ENCODE measurements around the gene DISC1. TPM values are rescaled to one million over a fixed set of nuclear protein-coding genes. Genes with fewer than 3 reads are reported as not detected.

The DISC1 gene
- total and polyA plus RNA-seq, 2 experiments from 2014 or later: 2.1 to 6.5 TPM

DNA sequence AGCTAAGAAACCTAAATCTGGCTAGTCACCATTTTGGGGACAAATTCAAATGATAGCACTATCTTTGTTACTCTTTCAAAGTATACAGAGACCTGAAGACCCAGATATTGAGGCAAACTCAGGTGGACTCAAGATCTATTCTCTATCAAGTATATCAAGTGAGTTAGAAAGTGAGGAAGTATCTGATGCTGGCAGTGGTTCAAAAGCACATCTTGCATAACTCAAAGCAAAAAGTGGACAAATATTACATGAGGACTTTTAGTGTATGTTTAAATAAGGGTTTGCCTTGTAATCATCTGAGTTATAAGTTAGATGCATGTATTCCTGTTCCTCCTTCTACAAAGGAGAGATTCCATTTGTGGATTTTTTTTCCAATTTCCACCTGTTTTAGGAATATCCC lies 338.4 kb downstream of the DISC1 start:
- Mint-ChIP-seq H3K4me1 (peaks cover 5% of the 10 kb centered on the region), H3K27me3 (ENCODE audit: insufficient read depth, low read depth, poor library complexity) (peaks cover 6% of the 10 kb centered on the region), H3K27ac (no peak overlapping the region), H3K4me3 (no peak overlapping the region), H3K36me3 (ENCODE audit: low read depth) (no peaks in the 10 kb centered on the region), H3K9me3 (no peaks in the 10 kb centered on the region)
- Histone ChIP-seq H3K27me3 (ENCODE audit: insufficient read depth) (no peaks in the 10 kb centered on the region), H4K20me1 (replicated peaks; ENCODE audit: insufficient read depth) (no peaks in the 10 kb centered on the region), H3K4me3 (no peak overlapping the region), H3F3A (replicated peaks; ENCODE audit: low read depth) (no peaks in the 10 kb centered on the region), H3K79me2 (replicated peaks; ENCODE audit: insufficient read depth) (no peaks in the 10 kb centered on the region), H3K4me2 (no peak overlapping the region), H3K36me3 (ENCODE audit: insufficient read depth) (no peaks in the 10 kb centered on the region), H2AFZ (no peak overlapping the region), H3K27ac (ENCODE audit: low read depth) (no peak overlapping the region), H3K4me1 (ENCODE audit: insufficient read depth) (no peaks in the 10 kb centered on the region; the same call in 1 of the 2 replicates), H3K9me2 (ENCODE audit: insufficient read depth) (peaks cover 14% of the 10 kb centered on the region)
- DNase-seq (ENCODE audit: low spot score) (no peak), ATAC-seq (no peak)
- no peak for TF ChIP-seq JUNB (IDR thresholded peaks at IDR 0.05; ENCODE audit: unreplicated experiment)
- TF ChIP-seq STAT1 (IDR thresholded peaks at IDR 0.05; ENCODE audit: unreplicated experiment): no peak

DNA sequence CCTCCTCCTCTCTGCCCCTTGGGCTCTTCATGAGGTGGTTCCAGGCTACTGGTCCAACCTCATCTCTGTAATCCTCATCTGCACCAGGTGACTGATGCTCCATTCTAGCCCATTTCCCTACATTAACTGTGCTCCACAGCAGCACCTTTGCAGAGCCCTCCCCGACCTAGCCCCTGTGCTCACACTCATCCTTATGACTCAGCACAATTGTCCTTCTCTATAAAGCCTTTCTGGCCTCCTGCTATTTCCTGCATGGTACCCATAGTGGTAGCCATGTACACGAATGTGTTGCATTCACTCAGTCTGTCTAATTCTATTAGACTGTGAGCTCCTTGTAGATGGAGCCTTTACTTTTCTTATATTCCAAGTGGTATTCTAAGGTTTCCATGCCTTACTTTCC lies 339.0 kb downstream of the DISC1 start:
- no peak for ATAC-seq
- no peaks in the 10 kb centered on the region; the same call in 1 of the 2 replicates for H3K4me1 ChIP-seq (ENCODE audit: insufficient read depth)
- TF ChIP-seq STAT1 (IDR thresholded peaks at IDR 0.05; ENCODE audit: unreplicated experiment): no peak
- no peak for TF ChIP-seq JUNB (IDR thresholded peaks at IDR 0.05; ENCODE audit: unreplicated experiment)
- TF ChIP-seq, protein P1, sequence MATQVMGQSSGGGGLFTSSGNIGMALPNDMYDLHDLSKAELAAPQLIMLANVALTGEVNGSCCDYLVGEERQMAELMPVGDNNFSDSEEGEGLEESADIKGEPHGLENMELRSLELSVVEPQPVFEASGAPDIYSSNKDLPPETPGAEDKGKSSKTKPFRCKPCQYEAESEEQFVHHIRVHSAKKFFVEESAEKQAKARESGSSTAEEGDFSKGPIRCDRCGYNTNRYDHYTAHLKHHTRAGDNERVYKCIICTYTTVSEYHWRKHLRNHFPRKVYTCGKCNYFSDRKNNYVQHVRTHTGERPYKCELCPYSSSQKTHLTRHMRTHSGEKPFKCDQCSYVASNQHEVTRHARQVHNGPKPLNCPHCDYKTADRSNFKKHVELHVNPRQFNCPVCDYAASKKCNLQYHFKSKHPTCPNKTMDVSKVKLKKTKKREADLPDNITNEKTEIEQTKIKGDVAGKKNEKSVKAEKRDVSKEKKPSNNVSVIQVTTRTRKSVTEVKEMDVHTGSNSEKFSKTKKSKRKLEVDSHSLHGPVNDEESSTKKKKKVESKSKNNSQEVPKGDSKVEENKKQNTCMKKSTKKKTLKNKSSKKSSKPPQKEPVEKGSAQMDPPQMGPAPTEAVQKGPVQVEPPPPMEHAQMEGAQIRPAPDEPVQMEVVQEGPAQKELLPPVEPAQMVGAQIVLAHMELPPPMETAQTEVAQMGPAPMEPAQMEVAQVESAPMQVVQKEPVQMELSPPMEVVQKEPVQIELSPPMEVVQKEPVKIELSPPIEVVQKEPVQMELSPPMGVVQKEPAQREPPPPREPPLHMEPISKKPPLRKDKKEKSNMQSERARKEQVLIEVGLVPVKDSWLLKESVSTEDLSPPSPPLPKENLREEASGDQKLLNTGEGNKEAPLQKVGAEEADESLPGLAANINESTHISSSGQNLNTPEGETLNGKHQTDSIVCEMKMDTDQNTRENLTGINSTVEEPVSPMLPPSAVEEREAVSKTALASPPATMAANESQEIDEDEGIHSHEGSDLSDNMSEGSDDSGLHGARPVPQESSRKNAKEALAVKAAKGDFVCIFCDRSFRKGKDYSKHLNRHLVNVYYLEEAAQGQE (IDR thresholded peaks at IDR 0.05; ENCODE audit: unreplicated experiment): no peak
- no peak for TF ChIP-seq CREB1 (CRISPR knock-in tag; IDR thresholded peaks at IDR 0.05; ENCODE audit: low read depth)
- TF ChIP-seq, protein P2, sequence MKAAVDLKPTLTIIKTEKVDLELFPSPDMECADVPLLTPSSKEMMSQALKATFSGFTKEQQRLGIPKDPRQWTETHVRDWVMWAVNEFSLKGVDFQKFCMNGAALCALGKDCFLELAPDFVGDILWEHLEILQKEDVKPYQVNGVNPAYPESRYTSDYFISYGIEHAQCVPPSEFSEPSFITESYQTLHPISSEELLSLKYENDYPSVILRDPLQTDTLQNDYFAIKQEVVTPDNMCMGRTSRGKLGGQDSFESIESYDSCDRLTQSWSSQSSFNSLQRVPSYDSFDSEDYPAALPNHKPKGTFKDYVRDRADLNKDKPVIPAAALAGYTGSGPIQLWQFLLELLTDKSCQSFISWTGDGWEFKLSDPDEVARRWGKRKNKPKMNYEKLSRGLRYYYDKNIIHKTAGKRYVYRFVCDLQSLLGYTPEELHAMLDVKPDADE (IDR thresholded peaks at IDR 0.05): no peak
- TF ChIP-seq, protein P3, sequence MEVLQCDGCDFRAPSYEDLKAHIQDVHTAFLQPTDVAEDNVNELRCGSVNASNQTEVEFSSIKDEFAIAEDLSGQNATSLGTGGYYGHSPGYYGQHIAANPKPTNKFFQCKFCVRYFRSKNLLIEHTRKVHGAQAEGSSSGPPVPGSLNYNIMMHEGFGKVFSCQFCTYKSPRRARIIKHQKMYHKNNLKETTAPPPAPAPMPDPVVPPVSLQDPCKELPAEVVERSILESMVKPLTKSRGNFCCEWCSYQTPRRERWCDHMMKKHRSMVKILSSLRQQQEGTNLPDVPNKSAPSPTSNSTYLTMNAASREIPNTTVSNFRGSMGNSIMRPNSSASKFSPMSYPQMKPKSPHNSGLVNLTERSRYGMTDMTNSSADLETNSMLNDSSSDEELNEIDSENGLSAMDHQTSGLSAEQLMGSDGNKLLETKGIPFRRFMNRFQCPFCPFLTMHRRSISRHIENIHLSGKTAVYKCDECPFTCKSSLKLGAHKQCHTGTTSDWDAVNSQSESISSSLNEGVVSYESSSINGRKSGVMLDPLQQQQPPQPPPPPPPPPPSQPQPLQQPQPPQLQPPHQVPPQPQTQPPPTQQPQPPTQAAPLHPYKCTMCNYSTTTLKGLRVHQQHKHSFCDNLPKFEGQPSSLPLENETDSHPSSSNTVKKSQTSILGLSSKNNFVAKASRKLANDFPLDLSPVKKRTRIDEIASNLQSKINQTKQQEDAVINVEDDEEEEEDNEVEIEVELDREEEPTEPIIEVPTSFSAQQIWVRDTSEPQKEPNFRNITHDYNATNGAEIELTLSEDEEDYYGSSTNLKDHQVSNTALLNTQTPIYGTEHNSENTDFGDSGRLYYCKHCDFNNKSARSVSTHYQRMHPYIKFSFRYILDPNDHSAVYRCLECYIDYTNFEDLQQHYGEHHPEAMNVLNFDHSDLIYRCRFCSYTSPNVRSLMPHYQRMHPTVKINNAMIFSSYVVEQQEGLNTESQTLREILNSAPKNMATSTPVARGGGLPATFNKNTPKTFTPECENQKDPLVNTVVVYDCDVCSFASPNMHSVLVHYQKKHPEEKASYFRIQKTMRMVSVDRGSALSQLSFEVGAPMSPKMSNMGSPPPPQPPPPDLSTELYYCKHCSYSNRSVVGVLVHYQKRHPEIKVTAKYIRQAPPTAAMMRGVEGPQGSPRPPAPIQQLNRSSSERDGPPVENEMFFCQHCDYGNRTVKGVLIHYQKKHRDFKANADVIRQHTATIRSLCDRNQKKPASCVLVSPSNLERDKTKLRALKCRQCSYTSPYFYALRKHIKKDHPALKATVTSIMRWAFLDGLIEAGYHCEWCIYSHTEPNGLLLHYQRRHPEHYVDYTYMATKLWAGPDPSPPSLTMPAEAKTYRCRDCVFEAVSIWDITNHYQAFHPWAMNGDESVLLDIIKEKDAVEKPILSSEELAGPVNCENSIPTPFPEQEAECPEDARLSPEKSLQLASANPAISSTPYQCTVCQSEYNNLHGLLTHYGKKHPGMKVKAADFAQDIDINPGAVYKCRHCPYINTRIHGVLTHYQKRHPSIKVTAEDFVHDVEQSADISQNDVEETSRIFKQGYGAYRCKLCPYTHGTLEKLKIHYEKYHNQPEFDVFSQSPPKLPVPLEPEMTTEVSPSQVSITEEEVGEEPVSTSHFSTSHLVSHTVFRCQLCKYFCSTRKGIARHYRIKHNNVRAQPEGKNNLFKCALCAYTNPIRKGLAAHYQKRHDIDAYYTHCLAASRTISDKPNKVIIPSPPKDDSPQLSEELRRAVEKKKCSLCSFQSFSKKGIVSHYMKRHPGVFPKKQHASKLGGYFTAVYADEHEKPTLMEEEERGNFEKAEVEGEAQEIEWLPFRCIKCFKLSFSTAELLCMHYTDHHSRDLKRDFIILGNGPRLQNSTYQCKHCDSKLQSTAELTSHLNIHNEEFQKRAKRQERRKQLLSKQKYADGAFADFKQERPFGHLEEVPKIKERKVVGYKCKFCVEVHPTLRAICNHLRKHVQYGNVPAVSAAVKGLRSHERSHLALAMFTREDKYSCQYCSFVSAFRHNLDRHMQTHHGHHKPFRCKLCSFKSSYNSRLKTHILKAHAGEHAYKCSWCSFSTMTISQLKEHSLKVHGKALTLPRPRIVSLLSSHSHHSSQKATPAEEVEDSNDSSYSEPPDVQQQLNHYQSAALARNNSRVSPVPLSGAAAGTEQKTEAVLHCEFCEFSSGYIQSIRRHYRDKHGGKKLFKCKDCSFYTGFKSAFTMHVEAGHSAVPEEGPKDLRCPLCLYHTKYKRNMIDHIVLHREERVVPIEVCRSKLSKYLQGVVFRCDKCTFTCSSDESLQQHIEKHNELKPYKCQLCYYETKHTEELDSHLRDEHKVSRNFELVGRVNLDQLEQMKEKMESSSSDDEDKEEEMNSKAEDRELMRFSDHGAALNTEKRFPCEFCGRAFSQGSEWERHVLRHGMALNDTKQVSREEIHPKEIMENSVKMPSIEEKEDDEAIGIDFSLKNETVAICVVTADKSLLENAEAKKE (CRISPR knock-in tag; IDR thresholded peaks at IDR 0.05): no peak
- TF ChIP-seq ZNF114 (CRISPR knock-in tag; IDR thresholded peaks at IDR 0.05): no peak
- TF ChIP-seq NANOG (IDR thresholded peaks at IDR 0.05; ENCODE audit: borderline replicate concordance): no peak
- no peak for TF ChIP-seq POLR2AphosphoS5 (IDR thresholded peaks at IDR 0.05; ENCODE audit: low read depth)
- TF ChIP-seq, protein P4, sequence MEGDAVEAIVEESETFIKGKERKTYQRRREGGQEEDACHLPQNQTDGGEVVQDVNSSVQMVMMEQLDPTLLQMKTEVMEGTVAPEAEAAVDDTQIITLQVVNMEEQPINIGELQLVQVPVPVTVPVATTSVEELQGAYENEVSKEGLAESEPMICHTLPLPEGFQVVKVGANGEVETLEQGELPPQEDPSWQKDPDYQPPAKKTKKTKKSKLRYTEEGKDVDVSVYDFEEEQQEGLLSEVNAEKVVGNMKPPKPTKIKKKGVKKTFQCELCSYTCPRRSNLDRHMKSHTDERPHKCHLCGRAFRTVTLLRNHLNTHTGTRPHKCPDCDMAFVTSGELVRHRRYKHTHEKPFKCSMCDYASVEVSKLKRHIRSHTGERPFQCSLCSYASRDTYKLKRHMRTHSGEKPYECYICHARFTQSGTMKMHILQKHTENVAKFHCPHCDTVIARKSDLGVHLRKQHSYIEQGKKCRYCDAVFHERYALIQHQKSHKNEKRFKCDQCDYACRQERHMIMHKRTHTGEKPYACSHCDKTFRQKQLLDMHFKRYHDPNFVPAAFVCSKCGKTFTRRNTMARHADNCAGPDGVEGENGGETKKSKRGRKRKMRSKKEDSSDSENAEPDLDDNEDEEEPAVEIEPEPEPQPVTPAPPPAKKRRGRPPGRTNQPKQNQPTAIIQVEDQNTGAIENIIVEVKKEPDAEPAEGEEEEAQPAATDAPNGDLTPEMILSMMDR (conservative IDR thresholded peaks at IDR 0.05; ENCODE audit: low read depth in 2 of 2): no peak

More for the DNA sequence above, 339.0 kb downstream of the DISC1 start:
- no peak overlapping the region for H2AFZ ChIP-seq
- H3K79me2 ChIP-seq (replicated peaks; ENCODE audit: insufficient read depth): no peaks in the 10 kb centered on the region
- H3K27ac ChIP-seq (ENCODE audit: low read depth): no peak overlapping the region
- peaks cover 5% of the 10 kb centered on the region for H3K4me1 Mint-ChIP-seq
- no peak overlapping the region for H3K27ac Mint-ChIP-seq
- no peaks in the 10 kb centered on the region for H3F3A ChIP-seq (replicated peaks; ENCODE audit: low read depth)
- H3K4me2 ChIP-seq: no peak overlapping the region
- no peak for DNase-seq (ENCODE audit: low spot score)
- H3K36me3 ChIP-seq (ENCODE audit: insufficient read depth): no peaks in the 10 kb centered on the region
- no peak overlapping the region for H3K4me3 Mint-ChIP-seq
- H3K9me2 ChIP-seq (ENCODE audit: insufficient read depth): peaks cover 14% of the 10 kb centered on the region
- no peaks in the 10 kb centered on the region for H3K36me3 Mint-ChIP-seq (ENCODE audit: low read depth)
- no peaks in the 10 kb centered on the region for H4K20me1 ChIP-seq (replicated peaks; ENCODE audit: insufficient read depth)
- peaks cover 6% of the 10 kb centered on the region for H3K27me3 Mint-ChIP-seq (ENCODE audit: insufficient read depth, low read depth, poor library complexity)
- no peaks in the 10 kb centered on the region for H3K9me3 Mint-ChIP-seq
- no peak overlapping the region for H3K4me3 ChIP-seq
- H3K27me3 ChIP-seq (ENCODE audit: insufficient read depth): no peaks in the 10 kb centered on the region
